SH-SY5Y (cell line): ENCODE measurements around the gene HOXA10.
A peak's percentile ranks its signal among the peaks of the same experiment; 100 is the strongest.

Experiments used
- GATA2 ChIP-seq: IDR thresholded peaks from 2 replicates; pipeline ENCODE4 v1.6.1; 2011; ENCODE audit warnings: mild to moderate bottlenecking, low read depth, low read length
- GATA3 ChIP-seq: IDR thresholded peaks from 2 replicates; pipeline ENCODE4 v1.6.1; 2011; ENCODE audit warnings: low read depth, mild to moderate bottlenecking, low read length, moderate library complexity

The HOXA10 gene

DNA sequence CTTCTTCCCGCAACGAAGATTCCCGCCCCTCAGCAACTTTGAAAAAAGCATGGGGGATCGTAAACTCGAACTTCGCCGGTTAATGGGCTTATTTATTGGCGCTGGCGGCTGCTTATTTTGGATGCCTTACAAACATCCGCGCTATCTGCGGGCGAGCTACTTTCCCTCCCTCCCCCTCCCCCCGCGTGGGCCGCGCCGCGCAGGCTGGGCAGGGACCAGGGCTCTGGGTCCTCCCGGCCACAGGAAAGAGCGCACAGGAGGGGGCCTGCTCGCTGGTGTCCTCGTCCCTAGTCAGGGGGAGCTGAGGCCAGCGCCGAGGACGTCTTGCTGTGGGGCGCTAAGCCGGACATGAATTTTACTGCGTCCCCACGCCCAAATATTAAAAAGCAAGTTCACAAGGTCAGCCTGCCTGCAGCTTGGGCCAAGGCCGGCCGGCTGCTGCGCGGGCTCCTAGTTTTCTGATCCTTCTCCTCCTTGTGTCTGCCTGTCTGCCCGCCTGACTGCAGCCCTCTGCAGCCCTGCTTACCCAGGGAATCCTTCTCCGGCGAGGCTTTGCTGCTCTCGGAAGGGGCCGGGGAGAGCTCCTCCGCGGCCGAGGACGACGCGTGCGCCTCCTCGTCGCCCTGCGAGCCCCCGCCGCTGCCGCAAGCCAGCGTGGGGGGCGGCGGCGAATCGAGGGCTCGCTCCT, 1.2 kb downstream of the HOXA10 start:
- no peak for TF ChIP-seq GATA2

DNA sequence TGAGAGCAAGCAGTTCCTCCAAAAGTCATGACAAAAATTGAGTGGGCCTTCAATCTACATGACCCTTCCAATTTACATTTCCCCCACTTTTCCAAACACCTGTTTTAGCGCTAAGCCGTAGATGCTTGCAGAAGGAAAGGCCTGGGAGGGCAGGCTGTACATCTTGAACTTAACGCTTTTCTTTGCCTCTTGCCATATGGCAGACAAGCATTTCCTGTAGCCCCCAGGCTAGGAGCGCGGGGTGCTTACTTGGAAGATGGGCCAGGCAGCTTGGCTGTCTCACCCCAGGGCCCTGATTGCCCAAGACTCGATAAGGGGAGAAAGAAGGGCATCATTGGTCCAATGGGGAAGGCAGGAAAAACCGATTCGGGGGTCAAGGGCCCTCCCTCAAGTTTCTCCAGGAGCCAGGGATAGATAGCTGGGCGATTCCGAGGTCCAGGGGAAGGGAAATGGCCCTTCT, 1.8 kb downstream of the HOXA10 start:
- TF ChIP-seq GATA3 (no peak), GATA2 (no peak)

DNA sequence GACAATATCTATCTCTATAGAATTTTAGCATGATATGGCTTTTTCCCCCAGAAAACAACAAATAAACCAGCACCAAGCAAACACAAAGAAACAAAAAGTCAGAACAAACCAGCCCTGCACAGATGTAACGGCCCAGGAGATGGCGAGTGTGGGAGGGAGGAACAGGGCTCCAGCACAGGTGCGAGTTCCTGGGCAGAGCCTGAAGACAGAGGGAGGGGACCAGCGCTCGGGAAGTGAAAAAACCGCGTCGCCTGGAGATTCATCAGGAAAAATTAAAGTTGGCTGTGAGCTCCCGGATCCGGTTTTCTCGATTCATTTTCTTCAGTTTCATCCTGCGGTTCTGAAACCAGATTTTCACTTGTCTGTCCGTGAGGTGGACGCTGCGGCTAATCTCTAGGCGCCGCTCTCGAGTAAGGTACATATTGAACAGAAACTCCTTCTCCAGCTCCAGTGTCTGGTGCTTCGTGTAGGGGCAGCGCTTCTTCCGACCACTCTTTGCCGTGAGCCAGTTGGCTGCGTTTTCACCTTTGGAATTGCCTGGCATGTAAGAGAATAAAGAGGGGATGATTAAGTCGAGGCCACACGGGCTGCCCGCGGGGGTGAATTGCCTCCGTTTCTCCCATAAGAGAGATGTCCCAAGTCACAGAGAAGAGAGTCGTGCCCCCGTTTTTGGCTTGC, 2.3 kb downstream of the HOXA10 start:
- TF ChIP-seq GATA2 = no peak
- no peak for TF ChIP-seq GATA3

DNA sequence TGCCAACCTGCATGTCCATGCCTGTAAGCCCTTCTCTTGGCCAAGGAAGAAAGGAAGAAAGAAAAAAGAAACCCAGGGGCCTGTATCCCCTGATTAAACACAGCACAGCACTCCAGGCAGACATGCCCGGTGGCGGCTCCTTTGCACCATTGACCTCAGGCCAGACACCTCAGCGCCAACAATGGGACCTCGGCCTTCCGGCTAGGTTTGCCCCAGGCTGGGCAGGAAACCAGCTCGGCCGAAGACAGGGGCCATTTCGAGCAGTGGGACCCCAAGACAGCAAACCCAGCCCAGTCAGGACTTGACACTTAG, 2.8 kb downstream of the HOXA10 start:
- TF ChIP-seq GATA2 (no peak), GATA3 (no peak)

DNA sequence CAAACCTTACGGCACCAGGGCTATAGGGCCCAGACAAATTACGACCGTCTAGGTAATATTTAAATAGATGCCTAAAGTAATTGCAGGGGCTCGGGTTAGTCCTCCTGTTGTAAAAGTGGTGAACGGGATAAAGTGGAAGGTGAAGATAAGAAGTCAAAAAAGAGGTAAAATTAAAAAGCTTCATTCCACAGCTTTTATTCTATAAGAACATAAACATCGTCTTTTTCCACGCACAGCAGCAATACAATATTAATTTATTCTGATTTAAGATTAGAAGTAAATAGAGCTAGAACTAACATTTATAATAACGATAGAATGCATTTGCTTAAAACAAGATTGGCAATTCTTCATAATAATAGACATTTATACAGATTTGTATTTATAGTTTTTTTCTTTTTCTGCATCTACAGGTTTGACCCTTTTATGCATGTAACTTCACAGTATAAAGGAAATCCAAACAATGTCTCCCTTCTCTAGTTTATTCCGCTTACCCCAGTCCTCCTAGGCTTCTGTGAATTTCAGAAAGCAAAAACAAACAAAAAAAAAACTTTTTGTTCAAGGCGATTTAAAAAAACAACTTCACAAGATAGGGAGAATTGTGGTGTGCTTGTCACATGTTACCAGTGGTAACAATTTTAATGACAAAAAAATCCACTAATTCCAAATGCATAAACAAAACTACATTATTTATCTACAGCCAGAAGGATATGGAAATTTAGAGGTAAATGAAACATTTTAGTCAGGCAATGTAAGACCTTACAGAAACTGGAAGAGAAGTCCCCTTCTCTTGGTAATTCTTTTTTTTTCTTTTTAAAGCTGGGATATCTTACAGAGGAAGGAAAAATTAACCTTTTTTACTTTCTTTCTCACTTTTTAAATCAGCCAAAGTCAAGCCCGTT, 3.4 kb downstream of the HOXA10 start:
- TF ChIP-seq GATA2 (no peak), GATA3 (no peak)

DNA sequence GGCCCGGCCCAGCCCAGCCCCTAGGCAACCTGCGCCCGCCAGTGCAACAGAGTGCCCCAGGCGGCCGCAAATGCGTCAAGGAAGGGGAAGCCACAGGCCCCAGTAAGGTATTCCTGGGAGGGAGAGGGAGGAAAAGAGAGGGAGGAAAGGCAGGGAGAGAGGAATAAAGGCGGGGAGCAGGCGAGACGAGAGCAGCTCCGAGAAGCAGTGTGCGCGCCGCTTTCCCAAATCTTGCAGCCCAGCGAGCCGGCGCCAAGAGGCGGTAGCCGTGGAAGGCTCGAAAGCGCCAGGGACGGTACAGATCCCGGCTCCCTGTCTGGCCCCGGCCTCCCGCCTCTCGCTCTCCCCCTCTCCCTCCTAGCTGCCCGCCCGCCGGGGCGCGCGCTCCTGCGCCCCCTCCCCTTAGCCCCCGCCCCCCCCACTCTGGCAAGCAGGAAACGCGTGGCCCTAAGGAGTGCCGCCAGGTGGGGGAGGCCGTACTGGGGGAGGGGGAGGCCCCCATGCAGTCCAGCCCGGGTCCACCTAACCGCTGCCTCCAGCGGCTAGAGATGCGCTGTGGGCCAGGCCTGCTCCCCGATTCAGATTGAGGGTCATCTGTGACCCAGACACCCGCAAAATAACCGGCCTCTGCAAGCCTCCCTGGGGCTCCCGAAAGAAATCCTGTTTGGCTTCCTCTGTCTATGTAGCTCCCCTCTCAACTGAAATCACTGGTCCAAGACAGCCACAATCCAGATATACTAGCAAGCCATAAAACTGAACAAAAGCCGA, 4.3 kb downstream of the HOXA10 start:
- TF ChIP-seq GATA3 (no peak), GATA2 (no peak)

DNA sequence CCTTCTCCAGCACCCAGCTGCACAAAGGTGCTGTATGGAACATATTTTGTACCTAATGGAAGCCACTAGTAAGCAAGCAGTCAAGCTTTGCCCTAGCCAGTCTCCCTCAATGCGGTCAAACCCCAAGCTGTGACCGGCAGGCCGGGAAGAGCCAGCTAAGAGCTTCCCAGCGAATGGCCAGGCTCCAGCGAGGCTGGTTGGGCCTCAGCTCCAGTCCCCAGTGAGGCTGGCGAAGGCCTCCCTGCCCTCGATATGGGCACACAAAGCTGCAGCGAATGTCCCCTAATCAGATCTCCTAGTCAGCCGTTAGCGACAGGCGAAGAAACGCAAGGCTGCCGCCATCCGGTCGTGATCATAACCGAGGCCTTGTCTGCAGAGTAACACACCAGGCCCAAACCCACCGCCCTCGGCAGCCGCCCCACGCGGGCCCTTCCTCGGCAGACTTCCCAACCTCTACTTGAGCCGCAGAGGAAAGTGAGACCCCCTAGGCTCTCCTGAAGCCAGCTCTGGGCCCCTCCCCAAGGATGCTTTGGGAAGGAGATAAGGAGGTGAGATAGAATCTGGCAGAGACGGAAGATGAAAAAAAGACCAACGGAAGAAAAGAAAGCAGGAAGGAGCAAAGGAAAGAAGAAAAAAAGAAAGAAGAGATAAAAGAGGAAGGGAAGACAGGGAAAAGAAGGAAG, 5.7 kb downstream of the HOXA10 start:
- no peak for TF ChIP-seq GATA3
- TF ChIP-seq GATA2 = peak; percentile 15; the same call in 1 of the 2 replicates

DNA sequence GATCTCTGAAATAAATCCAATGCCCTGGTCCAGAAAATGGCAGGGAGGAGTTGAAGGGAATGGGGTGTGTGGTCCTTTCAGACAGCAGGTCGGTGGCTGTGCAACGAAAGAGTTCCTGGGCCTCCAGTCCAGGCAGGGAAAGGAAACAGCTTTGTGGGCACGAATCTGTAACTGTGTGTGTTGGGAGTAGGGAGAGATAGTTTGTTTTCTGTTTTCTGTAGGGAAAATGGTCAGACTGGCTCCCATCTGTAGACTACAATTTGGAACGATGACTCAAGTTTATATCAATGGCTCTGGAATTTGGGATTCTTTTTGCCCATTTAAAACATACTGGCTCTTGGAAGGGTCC, 6.2 kb downstream of the HOXA10 start:
- no peak for TF ChIP-seq GATA2
- no peak for TF ChIP-seq GATA3

DNA sequence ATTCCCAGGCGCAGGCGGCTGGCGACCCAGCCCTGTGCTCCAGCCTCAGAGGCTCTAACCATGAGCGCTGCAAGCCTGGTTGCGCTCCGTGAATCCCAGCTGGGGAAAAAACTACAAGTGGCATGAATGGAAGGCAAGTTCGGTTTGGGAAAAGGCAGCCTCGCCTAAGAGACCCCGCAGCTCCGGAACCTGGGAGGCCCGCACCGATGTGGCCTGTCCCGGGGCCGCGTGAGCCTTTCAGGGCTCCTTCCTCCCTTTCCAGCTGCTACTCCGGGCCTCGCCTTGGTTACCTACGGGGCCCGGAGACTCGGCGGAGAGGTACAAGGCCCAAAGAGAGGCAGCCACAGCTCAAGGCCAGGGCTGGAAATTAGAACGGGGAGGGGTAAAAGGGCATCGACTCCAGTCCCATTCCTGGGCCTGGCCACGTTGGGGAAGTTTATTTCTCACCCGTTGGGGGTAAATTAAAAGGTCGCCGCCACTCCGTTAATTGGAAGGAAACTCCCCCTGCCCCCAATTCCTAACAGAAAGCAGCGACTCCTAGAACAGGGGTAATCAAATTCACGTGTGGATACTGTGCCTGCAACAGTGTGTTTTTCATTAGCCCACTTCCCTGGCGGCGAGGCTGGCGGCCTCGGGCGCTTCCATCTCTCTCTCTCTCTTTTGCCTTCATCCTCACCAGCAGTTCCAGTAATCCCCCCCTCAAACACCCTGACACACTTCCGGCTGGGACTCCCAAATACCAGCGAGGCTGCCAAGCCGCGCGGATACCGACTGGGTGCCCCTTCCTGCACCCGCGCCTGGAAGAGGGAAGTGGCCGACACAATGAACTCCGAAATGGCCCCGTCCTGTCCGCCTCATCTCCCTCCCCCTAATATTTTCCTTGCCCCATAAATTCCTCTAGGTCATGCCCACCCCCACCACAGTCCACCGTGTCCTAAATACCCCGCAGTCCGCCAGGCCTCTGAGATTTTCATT, 7.3 kb downstream of the HOXA10 start:
- TF ChIP-seq GATA3 (no peak), GATA2 (no peak)

DNA sequence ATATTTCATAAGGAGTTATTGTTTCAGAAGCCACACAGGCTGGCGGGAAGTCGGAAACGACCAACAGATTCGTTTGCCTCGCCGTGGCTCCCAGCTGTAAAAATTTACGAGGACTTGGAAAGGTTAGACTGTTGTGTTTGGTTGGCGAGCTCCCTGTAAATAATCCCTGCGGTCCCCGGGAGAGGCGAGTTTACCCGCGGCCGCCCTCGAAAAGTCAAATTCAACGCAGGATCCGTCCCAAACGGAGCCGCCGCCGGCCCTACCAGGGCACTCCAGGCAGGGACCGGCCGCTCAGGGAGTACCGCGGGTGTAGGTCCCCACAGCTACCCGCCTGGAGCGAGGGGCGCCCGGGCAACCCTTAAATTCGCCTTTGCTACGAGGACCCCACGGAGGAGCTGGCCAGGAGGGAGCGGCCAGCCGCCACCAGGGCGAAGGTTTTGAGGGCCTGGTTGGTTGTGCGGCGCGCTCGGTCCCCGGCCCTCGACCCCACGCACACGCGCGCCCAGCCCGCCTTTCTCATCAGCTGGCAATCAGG, 8.1 kb downstream of the HOXA10 start:
- TF ChIP-seq GATA3 = no peak
- TF ChIP-seq GATA2 = no peak

DNA sequence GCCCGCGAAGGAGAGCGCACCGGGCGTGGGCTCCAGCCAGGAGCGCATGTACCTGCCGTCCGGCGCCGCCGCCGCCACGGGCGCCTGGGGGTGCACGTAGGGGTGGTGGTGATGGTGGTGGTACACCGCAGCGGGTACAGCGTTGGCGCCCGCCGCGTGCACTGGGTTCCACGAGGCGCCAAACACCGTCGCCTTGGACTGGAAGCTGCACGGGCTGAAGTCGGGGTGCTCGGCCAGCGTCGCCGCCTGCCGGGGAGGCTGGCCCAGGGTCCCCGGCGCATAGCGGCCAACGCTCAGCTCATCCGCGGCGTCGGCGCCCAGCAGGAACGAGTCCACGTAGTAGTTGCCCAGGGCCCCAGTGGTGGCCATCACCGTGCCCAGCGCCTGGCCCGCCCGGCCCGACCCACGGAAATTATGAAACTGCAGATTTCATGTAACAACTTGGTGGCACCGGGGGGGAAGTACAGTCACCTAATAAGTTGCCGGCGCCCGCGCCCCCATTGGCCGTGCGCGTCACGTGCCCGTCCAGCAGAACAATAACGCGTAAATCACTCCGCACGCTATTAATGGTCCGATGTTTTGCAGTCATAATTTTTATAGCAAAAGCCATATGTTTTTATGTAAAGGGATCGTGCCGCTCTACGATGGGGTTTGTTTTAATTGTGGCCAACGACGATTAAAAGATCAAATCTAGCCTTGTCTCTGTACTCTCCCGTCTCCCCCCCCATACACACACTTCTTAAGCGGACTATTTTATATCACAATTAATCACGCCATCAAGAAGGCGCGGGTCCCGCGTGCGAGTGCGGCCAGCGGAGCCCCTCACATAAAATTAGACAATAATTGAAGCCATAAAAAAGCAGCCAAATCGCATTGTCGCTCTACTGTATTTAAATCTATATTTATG, 8.8 kb downstream of the HOXA10 start, which contains the start of gene HOXA9:
HOXA9 (minus strand) TSS at position 449 of the 907 bp plus-strand sequence; CDS start at position 369, 80 bp downstream.
- no peak for TF ChIP-seq GATA2
- TF ChIP-seq GATA3 = no peak
